Cardiac muscle cell (in vitro differentiated cells and primary cell): ENCODE results near the gene ARPC1B. TPM values are rescaled to one million over a fixed set of nuclear protein-coding genes. Genes with fewer than 3 reads are reported as not detected.

Experiments
- DNase-seq, 2 donors: peaks; one replicate each; pipeline versions ENCODE4 v3.0.0 to v3.0.0-alpha.2; 2010 to 2017; ENCODE audit warnings: low read depth in 1 of 2, low spot score in 1 of 2
- H3K27ac ChIP-seq: fragments of 200-600 bp; sonication (generic); 2 replicates; pipeline ENCODE4 v1.5.1; 2016
- H3K27me3 ChIP-seq: fragments of 200-600 bp; sonication (generic); 2 replicates; pipeline ENCODE4 v1.6.0; 2016; ENCODE audit warnings: control low read depth
- H3K36me3 ChIP-seq: fragments of 200-600 bp; sonication (generic); 2 replicates; pipeline ENCODE4 v1.5.1; 2016; ENCODE audit warnings: control low read depth
- H3K4me1 ChIP-seq: fragments of 200-600 bp; sonication (generic); 2 replicates; pipeline ENCODE4 v1.8.1; 2017; ENCODE audit warnings: low read depth, mild to moderate bottlenecking, mixed run types
- H3K4me3 ChIP-seq: fragments of 200-600 bp; sonication (generic); 2 replicates; pipeline ENCODE4 v1.5.1; 2016; ENCODE audit warnings: mild to moderate bottlenecking
- H3K9me3 ChIP-seq: fragments of 200-600 bp; sonication (generic); 2 replicates; pipeline ENCODE4 v1.5.1; 2017; ENCODE audit warnings: low read depth, mild to moderate bottlenecking, control low read depth
- CTCF ChIP-seq: IDR thresholded peaks from 2 replicates; pipeline ENCODE4 v1.5.1; 2012; ENCODE audit warnings: low read depth, mild to moderate bottlenecking, low read length
- polyA plus RNA-seq: library from polyadenylated mRNA; unstranded; fragments of >200 nt; fragmentation: Nextera tagmentation; extraction: Ambion mirVana; gene quantifications from 2 replicates; pipeline ENCODE4 v1.2.1, GENCODE V29; 2016
- total RNA-seq: library from RNA; depleted of rRNA; stranded (reverse); fragments of >200 nt; gene quantifications from 2 replicates; pipeline ENCODE4 v1.2.3, GENCODE V29; 2016

ARPC1B gene
- total and polyA plus RNA-seq, 2 experiments from 2014 or later: 38.7 to 49.3 TPM

- no peak for TF ChIP-seq CTCF
- Histone ChIP-seq H3K4me3 (no peak overlapping the region), H3K27ac (peak overlapping the region; percentile 43), H3K27me3 (no peaks in the 10 kb centered on the region), H3K36me3 (peaks cover 18% of the 10 kb centered on the region), H3K9me3 (no peaks in the 10 kb centered on the region), H3K4me1 (no peaks in the 10 kb centered on the region)
- no peak for DNase-seq
Observed at GRCh38 chr7:99433158-99433557, 58.6 kb downstream of the ARPC1B start.

GRCh38 chr7:99437946-99438572 lies 63.5 kb downstream of the ARPC1B start:
- peak overlapping the region; percentile 96 for H3K4me3 ChIP-seq
- H3K27ac ChIP-seq: peak overlapping the region; percentile 90
- H3K4me1 ChIP-seq: peaks cover 3% of the 10 kb centered on the region
- no peak for TF ChIP-seq CTCF
- no peaks in the 10 kb centered on the region for H3K27me3 ChIP-seq
- DNase-seq: no peak
- no peaks in the 10 kb centered on the region for H3K9me3 ChIP-seq
- H3K36me3 ChIP-seq: peaks cover 7% of the 10 kb centered on the region

- Histone ChIP-seq H3K27me3 (no peaks in the 10 kb centered on the region), H3K36me3 (peaks cover 4% of the 10 kb centered on the region), H3K27ac (peak within 1 kb of the TSS; percentile 90), H3K4me1 (peaks cover 3% of the 10 kb centered on the region), H3K9me3 (no peaks in the 10 kb centered on the region), H3K4me3 (peak within 1 kb of the TSS; percentile 96)
- DNase-seq: peak; percentile 96 to 99
- no peak for TF ChIP-seq CTCF
Observed at GRCh38 chr7:99438573-99439480, 64.3 kb downstream of the ARPC1B start, which contains the start of the genes CPSF4 and PTCD1. Gene CPSF4 (plus strand): TSS chr7:99438943. CDS start chr7:99439083, 140 bp downstream. Gene PTCD1 (minus strand): TSS chr7:99438798. CDS start chr7:99435242, 3,556 bp downstream.

GRCh38 chr7:99440195-99440594 lies 65.7 kb downstream of the ARPC1B start:
- H3K4me3 ChIP-seq: no peak overlapping the region
- TF ChIP-seq CTCF: no peak
- H3K27ac ChIP-seq: no peak overlapping the region
- H3K9me3 ChIP-seq: no peaks in the 10 kb centered on the region
- peaks cover 3% of the 10 kb centered on the region for H3K4me1 ChIP-seq
- no peaks in the 10 kb centered on the region for H3K27me3 ChIP-seq
- peak in 1 of 2 donors; percentile 48 for DNase-seq
- H3K36me3 ChIP-seq: peaks cover 9% of the 10 kb centered on the region

Other genes with a start within 250 kb of the ARPC1B start
- 17.5 and 24.5 TPM in 2 replicates for gene SMURF1, start 230.6 kb upstream of the ARPC1B start, total RNA-seq
- 11.9 and 18.5 TPM in 2 replicates for gene SMURF1, start 230.6 kb upstream of the ARPC1B start, polyA plus RNA-seq
- not detected in 2 replicates for gene KPNA7, start 166.6 kb upstream of the ARPC1B start, total RNA-seq
- 0.26 TPM in 1 of 2 replicates, not detected in the other for gene KPNA7, start 166.6 kb upstream of the ARPC1B start, polyA plus RNA-seq
- gene MYH16, start 101.9 kb upstream of the ARPC1B start, total RNA-seq: not detected in 2 replicates
- 0.09 and 0.15 TPM in 2 replicates for gene MYH16, start 101.9 kb upstream of the ARPC1B start, polyA plus RNA-seq
- 198 and 216 TPM in 2 replicates for gene ARPC1A, start 48.8 kb upstream of the ARPC1B start, total RNA-seq
- 331 and 385 TPM in 2 replicates for gene ARPC1A, start 48.8 kb upstream of the ARPC1B start, polyA plus RNA-seq
- 130 and 181 TPM in 2 replicates for gene PDAP1, start 33.9 kb downstream of the ARPC1B start, total RNA-seq
- gene PDAP1, start 33.9 kb downstream of the ARPC1B start, polyA plus RNA-seq: 75.1 and 81.0 TPM in 2 replicates
- 66.9 and 110 TPM in 2 replicates for gene BUD31, start 34.2 kb downstream of the ARPC1B start, total RNA-seq
- 132 and 193 TPM in 2 replicates for gene BUD31, start 34.2 kb downstream of the ARPC1B start, polyA plus RNA-seq
- gene PTCD1, start 64.1 kb downstream of the ARPC1B start, total RNA-seq: 13.7 and 27.9 TPM in 2 replicates
- 6.1 and 7.8 TPM in 2 replicates for gene PTCD1, start 64.1 kb downstream of the ARPC1B start, polyA plus RNA-seq
- gene CPSF4, start 64.2 kb downstream of the ARPC1B start, total RNA-seq: 59.9 and 84.1 TPM in 2 replicates
- gene CPSF4, start 64.2 kb downstream of the ARPC1B start, polyA plus RNA-seq: 59.8 and 75.2 TPM in 2 replicates
- gene ATP5MF, start 91.4 kb downstream of the ARPC1B start, total RNA-seq: 987 and 2,981 TPM in 2 replicates
- 979 and 1,270 TPM in 2 replicates for gene ATP5MF, start 91.4 kb downstream of the ARPC1B start, polyA plus RNA-seq
- 9.0 and 12.7 TPM in 2 replicates for gene ZNF789, start 98.2 kb downstream of the ARPC1B start, total RNA-seq
- 10.2 and 15.3 TPM in 2 replicates for gene ZNF789, start 98.2 kb downstream of the ARPC1B start, polyA plus RNA-seq
- gene ZNF394, start 125.6 kb downstream of the ARPC1B start, total RNA-seq: 17.3 and 32.0 TPM in 2 replicates
- gene ZNF394, start 125.6 kb downstream of the ARPC1B start, polyA plus RNA-seq: 18.7 and 21.9 TPM in 2 replicates
- 13.2 and 17.6 TPM in 2 replicates for gene ZKSCAN5, start 129.9 kb downstream of the ARPC1B start, total RNA-seq
- 6.2 and 12.0 TPM in 2 replicates for gene ZKSCAN5, start 129.9 kb downstream of the ARPC1B start, polyA plus RNA-seq
- 6.1 and 8.0 TPM in 2 replicates for gene FAM200A, start 177.4 kb downstream of the ARPC1B start, total RNA-seq
- gene FAM200A, start 177.4 kb downstream of the ARPC1B start, polyA plus RNA-seq: 11.1 and 11.9 TPM in 2 replicates
- 118 and 120 TPM in 2 replicates for gene ZNF655, start 183.9 kb downstream of the ARPC1B start, total RNA-seq
- gene ZNF655, start 183.9 kb downstream of the ARPC1B start, polyA plus RNA-seq: 45.9 and 48.3 TPM in 2 replicates
- gene TMEM225B, start 223.5 kb downstream of the ARPC1B start, total RNA-seq: 0.81 and 2.3 TPM in 2 replicates
- gene TMEM225B, start 223.5 kb downstream of the ARPC1B start, polyA plus RNA-seq: 0.17 and 6.3 TPM in 2 replicates
- 14.0 and 22.8 TPM in 2 replicates for gene ZSCAN25, start 242.2 kb downstream of the ARPC1B start, total RNA-seq
- 9.7 and 13.8 TPM in 2 replicates for gene ZSCAN25, start 242.2 kb downstream of the ARPC1B start, polyA plus RNA-seq